ENCODE measurements around the gene EIF1AD. TPM values are rescaled to one million over a fixed set of nuclear protein-coding genes. Genes with fewer than 3 reads are reported as not detected.

The EIF1AD gene
- total RNA-seq, 1 experiment from 2014 or later = 77.0 TPM

GRCh38 chr11:65958774-65959420 is 43.1 kb downstream of the EIF1AD start:
- Histone ChIP-seq H3K36me3 (ENCODE audit: low read depth, low read length) (no peaks in the 10 kb centered on the region; the same call in 1 of the 2 replicates), H3K27ac (ENCODE audit: low read length) (no peak overlapping the region), H4K20me1 (ENCODE audit: low read length) (peaks cover 4% of the 10 kb centered on the region; the same call in 1 of the 2 replicates), H3F3A (ENCODE audit: low read length, unreplicated experiment) (no peaks in the 10 kb centered on the region), H3K9me2 (replicated peaks; ENCODE audit: low read length) (no peaks in the 10 kb centered on the region), H3K4me3 (ENCODE audit: low read length) (no peak overlapping the region), H3K27me3 (ENCODE audit: low read length) (no peaks in the 10 kb centered on the region), H3K4me1 (ENCODE audit: insufficient read depth, low read length) (peaks cover 8% of the 10 kb centered on the region), H3K9me3 (ENCODE audit: low read length) (no peaks in the 10 kb centered on the region), H3K9ac (ENCODE audit: low read length) (no peak overlapping the region), H2AFZ (ENCODE audit: low read length) (no peak overlapping the region), H3K4me2 (ENCODE audit: low read length) (no peak overlapping the region), H3K79me2 (ENCODE audit: low read length) (peaks cover 27% of the 10 kb centered on the region)
- DNase-seq (no peak), ATAC-seq (no peak)
- ChIA-PET POLR2A (ENCODE audit: unreplicated experiment) (interaction anchor here (0.6 kb wide), 1 partner anchor 178 kb away, joined by 10 read pairs; no protein-coding TSS in a partner anchor), CTCF (no interaction called here)
- intact Hi-C loops (cut with micrococcal nuclease) = no loop called here
- no TSS peak for BruUV-seq (replicated peaks)
- TF ChIP-seq CTCF (conservative IDR thresholded peaks at IDR 0.05; ENCODE audit: low read depth, low read length) (no peak), EZH2phosphoT487 (IDR thresholded peaks at IDR 0.05; ENCODE audit: borderline replicate concordance, low read length) (no peak), EZH2 (IDR thresholded peaks at IDR 0.05; ENCODE audit: low read length, unreplicated experiment) (no peak)

DNA sequence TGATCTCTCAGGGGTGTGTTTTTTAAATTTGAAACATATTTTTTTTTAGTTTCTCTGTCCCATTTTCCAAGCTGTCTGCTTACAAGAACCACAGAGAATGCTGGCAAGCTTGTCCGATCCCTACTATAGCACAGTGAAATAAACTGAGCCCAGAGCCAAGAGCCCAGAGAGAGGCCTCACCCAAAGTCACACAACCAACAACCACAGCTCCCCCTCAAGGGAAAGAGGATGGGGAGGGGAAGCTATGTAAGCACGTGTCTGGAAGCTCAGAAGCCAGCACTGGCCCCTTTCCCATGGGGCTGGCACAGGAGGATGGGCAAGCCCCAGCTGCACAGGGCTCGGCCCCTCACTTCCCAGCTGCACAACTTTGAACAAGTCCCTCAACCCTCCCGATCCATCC is 43.7 kb downstream of the EIF1AD start:
- H3K79me2 ChIP-seq (ENCODE audit: low read length) = peaks cover 21% of the 10 kb centered on the region
- BruUV-seq (replicated peaks) = no TSS peak
- CTCF ChIA-PET = no interaction called here
- H3K9me3 ChIP-seq (ENCODE audit: low read length) = no peaks in the 10 kb centered on the region
- H3K36me3 ChIP-seq (ENCODE audit: low read depth, low read length) = no peaks in the 10 kb centered on the region
- DNase-seq (no peak), ATAC-seq (no peak)
- no peak for TF ChIP-seq EZH2phosphoT487 (IDR thresholded peaks at IDR 0.05; ENCODE audit: borderline replicate concordance, low read length)
- TF ChIP-seq EZH2 (IDR thresholded peaks at IDR 0.05; ENCODE audit: low read length, unreplicated experiment) = no peak
- no peak for TF ChIP-seq CTCF (conservative IDR thresholded peaks at IDR 0.05; ENCODE audit: low read depth, low read length)
- intact Hi-C loops (cut with micrococcal nuclease) = no loop called here
- no peak overlapping the region for H3K4me2 ChIP-seq (ENCODE audit: low read length)
- H3K27me3 ChIP-seq (ENCODE audit: low read length) = no peaks in the 10 kb centered on the region
- H3K4me1 ChIP-seq (ENCODE audit: insufficient read depth, low read length) = peaks cover 8% of the 10 kb centered on the region
- no peaks in the 10 kb centered on the region; the same call in 1 of the 2 replicates for H4K20me1 ChIP-seq (ENCODE audit: low read length)
- no peaks in the 10 kb centered on the region for H3K9me2 ChIP-seq (replicated peaks; ENCODE audit: low read length)
- H2AFZ ChIP-seq (ENCODE audit: low read length) = no peak overlapping the region
- H3K4me3 ChIP-seq (ENCODE audit: low read length) = no peak overlapping the region
- H3K9ac ChIP-seq (ENCODE audit: low read length) = no peak overlapping the region
- POLR2A ChIA-PET (ENCODE audit: unreplicated experiment) = no interaction called here
- H3F3A ChIP-seq (ENCODE audit: low read length, unreplicated experiment) = no peaks in the 10 kb centered on the region
- no peak overlapping the region for H3K27ac ChIP-seq (ENCODE audit: low read length)

DNA sequence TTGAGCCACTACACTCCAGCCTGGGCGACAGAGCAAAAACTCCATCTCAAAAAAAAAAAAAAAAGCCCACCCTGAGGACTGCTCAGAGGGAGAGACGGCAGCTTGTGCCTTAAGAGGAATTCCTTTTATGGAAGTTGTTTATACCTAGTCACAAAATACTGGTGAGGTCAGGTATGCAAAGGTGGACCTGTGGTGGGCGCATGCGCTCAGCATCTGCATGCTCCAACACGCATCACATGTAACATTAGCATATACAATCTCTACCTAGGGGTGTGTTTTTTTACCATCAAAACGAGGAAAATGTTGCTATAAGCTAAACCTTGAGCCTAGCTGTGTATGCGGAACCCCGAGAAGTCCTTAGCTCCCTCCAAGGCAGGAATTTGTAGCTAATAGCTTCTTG is 47.2 kb downstream of the EIF1AD start:
- Histone ChIP-seq H3K27me3 (ENCODE audit: low read length) (no peaks in the 10 kb centered on the region), H3K4me2 (ENCODE audit: low read length) (no peak overlapping the region), H3K4me3 (ENCODE audit: low read length) (no peak overlapping the region), H3K9me2 (replicated peaks; ENCODE audit: low read length) (no peaks in the 10 kb centered on the region), H3K9me3 (ENCODE audit: low read length) (no peaks in the 10 kb centered on the region), H3K4me1 (ENCODE audit: insufficient read depth, low read length) (no peaks in the 10 kb centered on the region), H3K79me2 (ENCODE audit: low read length) (no peaks in the 10 kb centered on the region), H4K20me1 (ENCODE audit: low read length) (no peaks in the 10 kb centered on the region), H3K9ac (ENCODE audit: low read length) (no peak overlapping the region), H3F3A (ENCODE audit: low read length, unreplicated experiment) (no peaks in the 10 kb centered on the region), H2AFZ (ENCODE audit: low read length) (no peak overlapping the region), H3K27ac (ENCODE audit: low read length) (no peak overlapping the region), H3K36me3 (ENCODE audit: low read depth, low read length) (no peaks in the 10 kb centered on the region)
- TF ChIP-seq CTCF (conservative IDR thresholded peaks at IDR 0.05; ENCODE audit: low read depth, low read length) (no peak), EZH2 (IDR thresholded peaks at IDR 0.05; ENCODE audit: low read length, unreplicated experiment) (no peak), EZH2phosphoT487 (IDR thresholded peaks at IDR 0.05; ENCODE audit: borderline replicate concordance, low read length) (no peak)
- intact Hi-C loops (cut with micrococcal nuclease) = no loop called here
- ChIA-PET POLR2A (ENCODE audit: unreplicated experiment) (no interaction called here), CTCF (no interaction called here)
- no TSS peak for BruUV-seq (replicated peaks)
- ATAC-seq (no peak), DNase-seq (no peak)
